ENCODE results near the gene TMPRSS3.

DNA sequence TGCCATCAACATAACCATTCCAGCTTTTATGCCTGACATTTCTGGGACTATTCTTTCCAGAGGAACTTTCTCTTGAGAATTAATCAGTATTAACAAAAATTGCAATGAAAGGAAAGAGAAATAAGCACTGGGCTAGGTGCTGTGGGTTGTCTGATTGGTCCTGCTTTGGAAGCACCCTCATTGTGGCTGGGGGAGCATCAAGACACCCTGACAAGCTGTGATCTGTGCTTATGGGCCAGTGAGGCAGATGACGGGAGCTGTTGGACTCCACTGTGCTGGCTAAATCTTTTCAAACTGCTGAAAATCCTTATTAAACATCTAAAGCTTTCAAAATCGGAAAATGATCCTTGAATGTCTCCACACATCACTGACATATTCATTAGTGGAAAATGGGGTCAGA, 27.8 kb upstream of the TMPRSS3 start:
- TF ChIP-seq, protein P1, sequence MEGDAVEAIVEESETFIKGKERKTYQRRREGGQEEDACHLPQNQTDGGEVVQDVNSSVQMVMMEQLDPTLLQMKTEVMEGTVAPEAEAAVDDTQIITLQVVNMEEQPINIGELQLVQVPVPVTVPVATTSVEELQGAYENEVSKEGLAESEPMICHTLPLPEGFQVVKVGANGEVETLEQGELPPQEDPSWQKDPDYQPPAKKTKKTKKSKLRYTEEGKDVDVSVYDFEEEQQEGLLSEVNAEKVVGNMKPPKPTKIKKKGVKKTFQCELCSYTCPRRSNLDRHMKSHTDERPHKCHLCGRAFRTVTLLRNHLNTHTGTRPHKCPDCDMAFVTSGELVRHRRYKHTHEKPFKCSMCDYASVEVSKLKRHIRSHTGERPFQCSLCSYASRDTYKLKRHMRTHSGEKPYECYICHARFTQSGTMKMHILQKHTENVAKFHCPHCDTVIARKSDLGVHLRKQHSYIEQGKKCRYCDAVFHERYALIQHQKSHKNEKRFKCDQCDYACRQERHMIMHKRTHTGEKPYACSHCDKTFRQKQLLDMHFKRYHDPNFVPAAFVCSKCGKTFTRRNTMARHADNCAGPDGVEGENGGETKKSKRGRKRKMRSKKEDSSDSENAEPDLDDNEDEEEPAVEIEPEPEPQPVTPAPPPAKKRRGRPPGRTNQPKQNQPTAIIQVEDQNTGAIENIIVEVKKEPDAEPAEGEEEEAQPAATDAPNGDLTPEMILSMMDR (IDR thresholded peaks at IDR 0.05) = no peak
- no peak for TF ChIP-seq POLR2A (IDR thresholded peaks at IDR 0.05)
- no peak for TF ChIP-seq POLR2AphosphoS5 (IDR thresholded peaks at IDR 0.05)
- no peak for TF ChIP-seq EP300 (IDR thresholded peaks at IDR 0.05)
